A673 (cell line): Measurements from ENCODE around the gene USP1. TPM values are rescaled to one million over a fixed set of nuclear protein-coding genes. Genes with fewer than 3 reads are reported as not detected.

ENCODE experiments used
- BruUV-seq: library from RNA; stranded (reverse); fragments of 400-500 nt; replicated peaks from 2 replicates; lab custom pipeline; 2021; lab: Mats Ljungman, UMichigan
- CTCF ChIA-PET: fragments of 300-600 bp; sonication (Branson Sonifier 250); formaldehyde crosslinking; loops from one replicate; lab custom pipeline; 2022; ENCODE audit warnings: antibody characterized with exemption; lab: Charles Lee
- POLR2A ChIA-PET: fragments of 300-600 bp; sonication (Branson Sonifier 250); formaldehyde crosslinking; loops from one replicate; lab custom pipeline; 2022; ENCODE audit warnings: antibody characterized with exemption; ENCODE audit not compliant: low non-redundant PET; lab: Charles Lee
- DNase-seq: peaks from one replicate; pipeline ENCODE4 v3.0.0-alpha.2; 2015; ENCODE audit warnings: low spot score
- H3K27ac ChIP-seq: fragments of 200-600 bp; sonication (generic); 2 replicates; pipeline ENCODE4 v1.5.1; 2016; ENCODE audit warnings: mixed run types, low read depth, mild to moderate bottlenecking, mixed read lengths, antibody characterized with exemption, low read length; ENCODE audit not compliant: poor library complexity, severe bottlenecking
- H3K27me3 ChIP-seq: fragments of 200-600 bp; sonication (generic); replicated peaks from 2 replicates; pipeline ENCODE4 v1.6.1; 2017; ENCODE audit warnings: mixed run types, low read depth, mild to moderate bottlenecking, mixed read lengths, antibody characterized with exemption, low read length; ENCODE audit not compliant: insufficient read depth, poor library complexity
- H3K36me3 ChIP-seq: fragments of 200-600 bp; sonication (generic); 2 replicates; pipeline ENCODE4 v1.6.1; 2016; ENCODE audit warnings: mixed run types, mild to moderate bottlenecking, mixed read lengths, antibody characterized with exemption, low read length; ENCODE audit not compliant: insufficient read depth, poor library complexity, severe bottlenecking
- H3K4me1 ChIP-seq: fragments of 200-600 bp; sonication (generic); 2 replicates; pipeline ENCODE4 v1.6.1; 2017; ENCODE audit warnings: mixed run types, mild to moderate bottlenecking, mixed read lengths, antibody characterized with exemption, low read length; ENCODE audit not compliant: insufficient read depth, poor library complexity, severe bottlenecking
- H3K4me3 ChIP-seq: fragments of 200-600 bp; sonication (generic); 2 replicates; pipeline ENCODE4 v1.5.1; 2016; ENCODE audit warnings: low read depth, mixed run types, mild to moderate bottlenecking, mixed read lengths, low read length; ENCODE audit not compliant: poor library complexity, severe bottlenecking
- H3K9me3 ChIP-seq: fragments of 200-600 bp; sonication (generic); 2 replicates; pipeline ENCODE4 v1.6.1; 2016; ENCODE audit warnings: mixed run types, low read depth, mild to moderate bottlenecking, mixed read lengths, antibody characterized with exemption, low read length; ENCODE audit not compliant: poor library complexity, severe bottlenecking
- EZH2 ChIP-seq: fragments of 200-600 bp; sonication (generic); IDR thresholded peaks from 2 replicates; pipeline ENCODE4 v1.6.1; 2017; ENCODE audit warnings: borderline replicate concordance, low read depth, mild to moderate bottlenecking, mixed read lengths, antibody characterized with exemption, low read length; ENCODE audit not compliant: poor library complexity, severe bottlenecking
- intact Hi-C: fragments of 100-400 bp; cut with micrococcal nuclease; formaldehyde crosslinking; loops from one replicate; pipeline ENCODE4 v1.10.0; 2022; ENCODE audit not compliant: unreplicated experiment
- total RNA-seq: library from RNA; stranded (reverse); gene quantifications from 2 replicates; pipeline ENCODE4 v1.2.3, GENCODE V29; 2021
- TF ChIP-seq, protein P1 (sequence below): fragments of 300-800, 200-600 bp; sonication (generic); conservative IDR thresholded peaks from 2 replicates; pipeline ENCODE4 v1.5.1; 2017; ENCODE audit warnings: low read depth, mild to moderate bottlenecking, antibody characterized with exemption, low read length, moderate library complexity, mixed read lengths

USP1 gene
- total RNA-seq, 1 experiment from 2014 or later = 90.0 TPM

DNA sequence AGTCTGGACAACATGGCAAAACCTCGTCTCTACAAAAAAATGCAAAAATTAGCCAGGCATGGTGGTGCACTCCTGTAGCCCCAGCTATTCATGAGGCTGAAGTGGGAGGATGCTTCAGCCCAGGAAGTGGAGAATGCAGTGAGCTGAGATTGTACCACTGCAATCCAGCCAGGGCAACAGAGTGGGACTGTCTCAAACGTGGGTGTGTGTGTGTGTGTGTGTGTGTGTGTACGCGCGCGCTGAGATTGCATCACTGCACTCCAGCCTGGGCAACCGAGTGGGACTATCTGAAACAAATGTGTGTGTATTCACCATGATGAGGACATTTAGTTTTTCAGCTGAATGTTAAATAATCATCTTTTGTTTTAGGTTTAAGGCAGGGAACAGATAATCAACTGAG, 21.1 kb downstream of the USP1 start:
- ChIA-PET POLR2A (no interaction called here), CTCF (no interaction called here)
- DNase-seq = no peak

DNA sequence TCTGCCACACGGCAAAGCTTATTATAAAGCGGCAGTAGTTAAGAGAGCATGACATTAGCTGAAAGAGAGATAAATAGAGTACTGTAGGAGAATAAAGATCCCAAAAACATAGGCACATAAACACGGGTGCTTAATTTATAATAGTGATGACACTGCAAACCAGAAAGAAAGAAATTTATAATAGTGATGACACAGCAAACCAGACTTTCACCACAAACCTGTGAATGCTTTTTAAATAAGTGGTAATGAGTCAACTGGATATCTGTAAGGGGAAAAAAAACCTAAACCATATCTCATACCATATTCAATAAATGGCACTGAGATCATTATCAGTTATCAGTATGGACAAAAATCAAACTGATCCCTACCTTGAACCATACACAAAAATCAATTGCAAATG, 25.5 kb downstream of the USP1 start:
- Histone ChIP-seq H3K27ac (no peak overlapping the region), H3K36me3 (peaks cover 2% of the 10 kb centered on the region), H3K9me3 (no peaks in the 10 kb centered on the region), H3K4me1 (no peaks in the 10 kb centered on the region), H3K4me3 (no peak overlapping the region), H3K27me3 (no peaks in the 10 kb centered on the region)
- no TSS peak for BruUV-seq
- no peak for DNase-seq
- CTCF ChIA-PET = interaction anchor here (0.5 kb wide), 1 partner anchor 340 kb away, joined by 6 read pairs; no protein-coding TSS in a partner anchor
- intact Hi-C loops = no loop called here
- no peak for TF ChIP-seq EZH2
- POLR2A ChIA-PET = no interaction called here

More for the DNA sequence above, 21.1 kb downstream of the USP1 start:
- no TSS peak for BruUV-seq
- Histone ChIP-seq H3K36me3 (peaks cover 20% of the 10 kb centered on the region), H3K4me3 (no peak overlapping the region), H3K27ac (no peak overlapping the region), H3K9me3 (no peaks in the 10 kb centered on the region), H3K27me3 (no peaks in the 10 kb centered on the region), H3K4me1 (no peaks in the 10 kb centered on the region)
- TF ChIP-seq, protein P1, sequence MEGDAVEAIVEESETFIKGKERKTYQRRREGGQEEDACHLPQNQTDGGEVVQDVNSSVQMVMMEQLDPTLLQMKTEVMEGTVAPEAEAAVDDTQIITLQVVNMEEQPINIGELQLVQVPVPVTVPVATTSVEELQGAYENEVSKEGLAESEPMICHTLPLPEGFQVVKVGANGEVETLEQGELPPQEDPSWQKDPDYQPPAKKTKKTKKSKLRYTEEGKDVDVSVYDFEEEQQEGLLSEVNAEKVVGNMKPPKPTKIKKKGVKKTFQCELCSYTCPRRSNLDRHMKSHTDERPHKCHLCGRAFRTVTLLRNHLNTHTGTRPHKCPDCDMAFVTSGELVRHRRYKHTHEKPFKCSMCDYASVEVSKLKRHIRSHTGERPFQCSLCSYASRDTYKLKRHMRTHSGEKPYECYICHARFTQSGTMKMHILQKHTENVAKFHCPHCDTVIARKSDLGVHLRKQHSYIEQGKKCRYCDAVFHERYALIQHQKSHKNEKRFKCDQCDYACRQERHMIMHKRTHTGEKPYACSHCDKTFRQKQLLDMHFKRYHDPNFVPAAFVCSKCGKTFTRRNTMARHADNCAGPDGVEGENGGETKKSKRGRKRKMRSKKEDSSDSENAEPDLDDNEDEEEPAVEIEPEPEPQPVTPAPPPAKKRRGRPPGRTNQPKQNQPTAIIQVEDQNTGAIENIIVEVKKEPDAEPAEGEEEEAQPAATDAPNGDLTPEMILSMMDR = no peak
- TF ChIP-seq EZH2 = no peak
- intact Hi-C loops = no loop called here

DNA sequence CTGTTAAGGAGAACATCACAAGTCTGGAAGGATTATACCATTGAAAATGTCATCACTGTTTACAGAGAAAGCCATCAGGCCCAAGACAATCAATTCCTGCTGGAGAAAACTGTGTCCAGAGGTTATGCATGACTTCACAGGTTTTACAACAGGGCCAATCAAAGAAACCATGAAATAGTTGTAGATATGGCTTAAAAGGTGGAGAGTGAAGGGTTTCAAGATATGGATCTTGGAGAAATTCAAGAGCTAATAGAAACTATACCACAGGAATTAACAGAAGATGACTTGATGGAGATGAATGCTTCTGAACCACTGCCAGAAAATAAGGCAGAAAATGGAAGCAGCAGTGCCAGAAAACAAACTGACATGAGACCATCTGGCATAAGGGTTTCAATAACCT, 30.2 kb downstream of the USP1 start:
- intact Hi-C loops = no loop called here
- ChIA-PET POLR2A (no interaction called here), CTCF (no interaction called here)
- no peak for DNase-seq
- Histone ChIP-seq H3K27ac (no peak overlapping the region), H3K9me3 (no peaks in the 10 kb centered on the region), H3K4me3 (no peak overlapping the region), H3K27me3 (no peaks in the 10 kb centered on the region), H3K36me3 (peaks cover 2% of the 10 kb centered on the region), H3K4me1 (no peaks in the 10 kb centered on the region)
- TF ChIP-seq, protein P1 = no peak
- no peak for TF ChIP-seq EZH2
- no TSS peak for BruUV-seq
